ENCODE measurements around the gene EIF4H. TPM values are rescaled to one million over a fixed set of nuclear protein-coding genes. Genes with fewer than 3 reads are reported as not detected.

Gene EIF4H
- total RNA-seq, 1 donor from 2014 or later = 361 TPM

DNA sequence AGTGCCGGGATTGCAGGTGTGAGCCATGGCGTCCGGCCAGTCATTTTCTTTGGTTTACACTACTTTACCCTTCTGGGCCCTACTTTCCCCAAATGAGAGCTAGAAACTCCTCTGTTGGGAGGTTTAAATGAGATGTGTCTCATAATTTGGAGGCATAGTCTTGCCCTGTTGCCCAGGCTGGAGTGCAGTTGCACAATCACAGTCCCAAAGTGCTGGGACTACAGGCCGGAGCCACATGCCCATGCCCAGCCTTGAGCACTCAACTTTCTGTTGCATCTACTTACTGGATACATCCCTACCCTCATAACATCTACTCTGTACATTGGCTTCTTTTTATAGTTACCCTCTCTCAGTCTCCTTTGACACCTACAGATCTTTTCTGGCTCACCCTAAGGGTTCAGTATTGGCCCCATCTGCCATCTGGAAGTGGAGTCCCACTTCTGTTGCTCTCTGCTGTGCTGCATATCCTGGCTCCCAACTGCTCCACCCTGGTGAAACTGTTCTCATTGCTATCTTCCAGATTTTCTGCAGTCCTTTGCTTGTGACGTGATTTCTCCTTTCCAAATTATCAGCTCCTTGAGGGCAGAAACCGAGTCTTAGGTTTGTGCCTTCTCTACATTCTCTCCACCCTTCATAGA, 8.4 kb downstream of the EIF4H start:
- H3K27me3 Mint-ChIP-seq (ENCODE audit: low read depth, unreplicated experiment) = no peaks in the 10 kb centered on the region
- Histone ChIP-seq H3K27me3 (ENCODE audit: insufficient read depth, low read length) (no peaks in the 10 kb centered on the region), H3K4me2 (ENCODE audit: low read length) (peak overlapping the region; percentile 10), H3K4me3 (ENCODE audit: insufficient read depth, low read depth, low read length) (no peak overlapping the region), H3K27ac (ENCODE audit: low read depth, low read length) (no peak overlapping the region), H4K20me1 (ENCODE audit: insufficient read depth, low read length) (peaks cover 100% of the 10 kb centered on the region), H3K4me1 (ENCODE audit: insufficient read depth, low read length) (peaks cover 28% of the 10 kb centered on the region), H3K9me3 (ENCODE audit: insufficient read depth, low read depth, low read length) (no peaks in the 10 kb centered on the region), H3K36me3 (ENCODE audit: insufficient read depth, low read length) (peaks cover 7% of the 10 kb centered on the region), H3K9ac (ENCODE audit: low read length) (no peak overlapping the region), H2AFZ (ENCODE audit: low read depth, low read length) (no peak overlapping the region), H3K79me2 (ENCODE audit: insufficient read depth, low read length) (peaks cover 100% of the 10 kb centered on the region)
- H3K9me3 Mint-ChIP-seq (ENCODE audit: unreplicated experiment) = no peaks in the 10 kb centered on the region
- DNase-seq (ENCODE audit: low read depth) = no peak
- H3K36me3 Mint-ChIP-seq (ENCODE audit: low read depth, unreplicated experiment) = peaks cover 25% of the 10 kb centered on the region
- H3K27ac Mint-ChIP-seq (ENCODE audit: unreplicated experiment) = no peak overlapping the region
- H3K4me1 Mint-ChIP-seq (ENCODE audit: low read depth, unreplicated experiment) = peaks cover 41% of the 10 kb centered on the region
- FAIRE-seq = no peak
- peak overlapping the region; percentile 30 for H3K4me3 Mint-ChIP-seq (ENCODE audit: unreplicated experiment)
- TF ChIP-seq EZH2 (IDR thresholded peaks at IDR 0.05; ENCODE audit: insufficient read depth, low read length) = no peak
- TF ChIP-seq, protein P1, sequence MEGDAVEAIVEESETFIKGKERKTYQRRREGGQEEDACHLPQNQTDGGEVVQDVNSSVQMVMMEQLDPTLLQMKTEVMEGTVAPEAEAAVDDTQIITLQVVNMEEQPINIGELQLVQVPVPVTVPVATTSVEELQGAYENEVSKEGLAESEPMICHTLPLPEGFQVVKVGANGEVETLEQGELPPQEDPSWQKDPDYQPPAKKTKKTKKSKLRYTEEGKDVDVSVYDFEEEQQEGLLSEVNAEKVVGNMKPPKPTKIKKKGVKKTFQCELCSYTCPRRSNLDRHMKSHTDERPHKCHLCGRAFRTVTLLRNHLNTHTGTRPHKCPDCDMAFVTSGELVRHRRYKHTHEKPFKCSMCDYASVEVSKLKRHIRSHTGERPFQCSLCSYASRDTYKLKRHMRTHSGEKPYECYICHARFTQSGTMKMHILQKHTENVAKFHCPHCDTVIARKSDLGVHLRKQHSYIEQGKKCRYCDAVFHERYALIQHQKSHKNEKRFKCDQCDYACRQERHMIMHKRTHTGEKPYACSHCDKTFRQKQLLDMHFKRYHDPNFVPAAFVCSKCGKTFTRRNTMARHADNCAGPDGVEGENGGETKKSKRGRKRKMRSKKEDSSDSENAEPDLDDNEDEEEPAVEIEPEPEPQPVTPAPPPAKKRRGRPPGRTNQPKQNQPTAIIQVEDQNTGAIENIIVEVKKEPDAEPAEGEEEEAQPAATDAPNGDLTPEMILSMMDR (IDR thresholded peaks at IDR 0.05; ENCODE audit: insufficient read depth, low read depth, low read length) = no peak

DNA sequence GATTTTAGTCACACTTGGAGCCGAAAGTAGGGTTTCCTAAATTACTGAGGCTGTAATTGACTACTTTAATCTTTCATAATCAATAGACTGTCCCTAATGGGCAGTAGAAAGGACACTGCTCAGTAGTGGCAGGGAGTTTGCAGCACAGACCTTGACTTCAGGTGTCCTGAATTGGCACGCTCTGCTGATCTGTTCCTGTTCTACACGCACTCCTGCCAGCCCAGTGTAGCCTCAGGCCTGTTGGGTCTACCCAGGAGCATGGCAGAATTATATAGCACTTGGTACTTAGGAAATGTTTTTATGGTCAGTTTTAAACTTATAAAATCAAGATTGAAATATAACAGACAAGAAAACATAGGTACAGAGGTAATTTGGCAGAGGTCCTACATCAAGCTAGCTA, 9.0 kb downstream of the EIF4H start:
- Histone ChIP-seq H3K79me2 (ENCODE audit: insufficient read depth, low read length) (peaks cover 100% of the 10 kb centered on the region), H3K36me3 (ENCODE audit: insufficient read depth, low read length) (peaks cover 10% of the 10 kb centered on the region), H2AFZ (ENCODE audit: low read depth, low read length) (no peak overlapping the region), H3K4me1 (ENCODE audit: insufficient read depth, low read length) (peaks cover 25% of the 10 kb centered on the region), H3K4me2 (ENCODE audit: low read length) (no peak overlapping the region), H4K20me1 (ENCODE audit: insufficient read depth, low read length) (peaks cover 100% of the 10 kb centered on the region), H3K9ac (ENCODE audit: low read length) (no peak overlapping the region), H3K4me3 (ENCODE audit: insufficient read depth, low read depth, low read length) (no peak overlapping the region), H3K27me3 (ENCODE audit: insufficient read depth, low read length) (no peaks in the 10 kb centered on the region), H3K27ac (ENCODE audit: low read depth, low read length) (no peak overlapping the region), H3K9me3 (ENCODE audit: insufficient read depth, low read depth, low read length) (no peaks in the 10 kb centered on the region)
- Mint-ChIP-seq H3K27me3 (ENCODE audit: low read depth, unreplicated experiment) (no peaks in the 10 kb centered on the region), H3K27ac (ENCODE audit: unreplicated experiment) (no peak overlapping the region), H3K4me1 (ENCODE audit: low read depth, unreplicated experiment) (peaks cover 42% of the 10 kb centered on the region), H3K9me3 (ENCODE audit: unreplicated experiment) (no peaks in the 10 kb centered on the region), H3K4me3 (ENCODE audit: unreplicated experiment) (no peak overlapping the region), H3K36me3 (ENCODE audit: low read depth, unreplicated experiment) (peaks cover 30% of the 10 kb centered on the region)
- TF ChIP-seq EZH2 (IDR thresholded peaks at IDR 0.05; ENCODE audit: insufficient read depth, low read length) = no peak
- TF ChIP-seq, protein P1 (IDR thresholded peaks at IDR 0.05; ENCODE audit: insufficient read depth, low read depth, low read length) = no peak
- FAIRE-seq (no peak), DNase-seq (ENCODE audit: low read depth) (no peak)
